CD4-positive, CD25-positive, alpha-beta regulatory T cell (primary cell): ENCODE data around the gene STK36. TPM values are rescaled to one million over a fixed set of nuclear protein-coding genes. Genes with fewer than 3 reads are reported as not detected.
A peak's percentile ranks its signal among the peaks of the same experiment; 100 is the strongest.

Experiments used
- ATAC-seq, 2 donors: fragments of 150-1000 bp; cut with Tn5 transposase; one replicate each; pipeline ENCODE4 v1.10.0; 2021; ENCODE audit warnings: low read depth in 2 of 2, moderate number of reproducible peaks in 2 of 2, moderate library complexity in 1 of 2
- DNase-seq, 3 donors: peaks; one replicate each; pipeline versions ENCODE4 v3.0.0 to v3.0.0-alpha.2; 2012 to 2022; ENCODE audit warnings: mixed read lengths in 1 of 3
- H3K27ac ChIP-seq: one replicate; pipeline ENCODE4 v1.7.0; 2013; ENCODE audit warnings: mild to moderate bottlenecking, low read length; ENCODE audit not compliant: insufficient read depth, poor library complexity, severe bottlenecking
- H3K27me3 ChIP-seq: one replicate; pipeline ENCODE4 v1.7.0; 2013; ENCODE audit warnings: low read length; ENCODE audit not compliant: control insufficient read depth, insufficient read depth
- H3K36me3 ChIP-seq: one replicate; pipeline ENCODE4 v1.7.0; 2013; ENCODE audit warnings: mild to moderate bottlenecking, low read length, moderate library complexity; ENCODE audit not compliant: control insufficient read depth, insufficient read depth
- H3K4me1 ChIP-seq: 2 replicates; pipeline ENCODE4 v1.7.0; 2013; ENCODE audit warnings: mild to moderate bottlenecking, low read length; ENCODE audit not compliant: insufficient read depth, control insufficient read depth, poor library complexity, severe bottlenecking
- H3K4me3 ChIP-seq: one replicate; pipeline ENCODE4 v1.7.0; 2013; ENCODE audit warnings: low read depth, mild to moderate bottlenecking, low read length, moderate library complexity
- H3K9me3 ChIP-seq, 2 experiments: 1 replicate in 1 of 2; 2 replicates in 1 of 2; pipeline ENCODE4 v1.7.0; 2013; ENCODE audit warnings: low read length in 2 of 2, mild to moderate bottlenecking in 1 of 2, moderate library complexity in 1 of 2; ENCODE audit not compliant: control insufficient read depth in 2 of 2
- H3K27ac Mint-ChIP-seq, 3 donors: one replicate each; pipeline ENCODE4 v1.8.0; 2020 to 2022; ENCODE audit warnings: mild to moderate bottlenecking in 3 of 3, mixed read lengths in 3 of 3, moderate library complexity in 2 of 3
- H3K27me3 Mint-ChIP-seq: one replicate; pipeline ENCODE4 v1.8.0; 2022; ENCODE audit warnings: mild to moderate bottlenecking, mixed read lengths
- H3K36me3 Mint-ChIP-seq: one replicate; pipeline ENCODE4 v1.8.0; 2020; ENCODE audit warnings: mixed read lengths
- H3K4me1 Mint-ChIP-seq, 4 donors: one replicate each; pipeline ENCODE4 v1.8.0; 2020 to 2022; ENCODE audit warnings: mixed read lengths in 4 of 4, mild to moderate bottlenecking in 1 of 4
- H3K4me3 Mint-ChIP-seq, 4 donors: one replicate each; pipeline ENCODE4 v1.8.0; 2020 to 2022; ENCODE audit warnings: mild to moderate bottlenecking in 4 of 4, mixed read lengths in 4 of 4, moderate library complexity in 3 of 4
- H3K9me3 Mint-ChIP-seq, 7 donors: one replicate each; pipeline ENCODE4 v1.8.0; 2020 to 2022; ENCODE audit warnings: mixed read lengths in 7 of 7, mild to moderate bottlenecking in 3 of 7, moderate library complexity in 2 of 7
- polyA plus RNA-seq, 4 donors: library from polyadenylated mRNA; unstranded; fragments of 300-500 nt; fragmentation: Illumina TruSeq; gene quantifications; one replicate each; pipeline ENCODE4 v1.2.3, GENCODE V29; 2021
- total RNA-seq: library from RNA; stranded (reverse); gene quantifications from one replicate; pipeline ENCODE4 v1.2.3, GENCODE V29; 2022

The STK36 gene
- total and polyA plus RNA-seq, 5 donors from 2014 or later = 1.8 to 10.5 (median 2.7) TPM

DNA sequence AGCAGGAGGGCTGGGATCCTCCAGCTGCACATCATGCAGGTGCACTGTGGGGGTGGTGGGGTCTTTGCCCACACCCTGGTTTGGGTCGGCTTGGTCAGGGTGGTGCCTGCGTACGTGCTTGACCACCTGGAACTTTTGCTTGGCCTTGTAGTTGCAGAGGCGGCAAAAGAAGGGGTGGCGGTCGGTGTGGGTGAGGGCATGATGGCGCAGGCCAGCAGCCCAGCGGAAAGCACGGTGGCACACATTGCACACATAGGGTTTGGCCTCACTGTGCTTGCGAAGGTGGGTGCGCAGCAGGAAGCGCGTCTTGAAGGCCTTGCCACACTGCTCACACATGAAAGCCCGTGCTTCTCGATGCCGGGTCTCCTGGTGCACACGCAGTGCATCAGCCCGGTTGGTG, 33.5 kb upstream of the STK36 start:
- Mint-ChIP-seq H3K27me3 (no peaks in the 10 kb centered on the region), H3K36me3 (peaks cover 36% of the 10 kb centered on the region), H3K4me1 (peaks cover 0 to 5% (median 0%) of the 10 kb centered on the region in 4 donors), H3K9me3 (no peaks in the 10 kb centered on the region), H3K27ac (peak overlapping the region in 1 of 3 donors; percentile 6), H3K4me3 (no peak overlapping the region)
- Histone ChIP-seq H3K9me3 (no peaks in the 10 kb centered on the region), H3K4me3 (no peak overlapping the region), H3K36me3 (peaks cover 81% of the 10 kb centered on the region), H3K4me1 (no peaks in the 10 kb centered on the region), H3K27me3 (no peaks in the 10 kb centered on the region), H3K27ac (no peak overlapping the region)
- no peak for DNase-seq
- no peak for ATAC-seq

DNA sequence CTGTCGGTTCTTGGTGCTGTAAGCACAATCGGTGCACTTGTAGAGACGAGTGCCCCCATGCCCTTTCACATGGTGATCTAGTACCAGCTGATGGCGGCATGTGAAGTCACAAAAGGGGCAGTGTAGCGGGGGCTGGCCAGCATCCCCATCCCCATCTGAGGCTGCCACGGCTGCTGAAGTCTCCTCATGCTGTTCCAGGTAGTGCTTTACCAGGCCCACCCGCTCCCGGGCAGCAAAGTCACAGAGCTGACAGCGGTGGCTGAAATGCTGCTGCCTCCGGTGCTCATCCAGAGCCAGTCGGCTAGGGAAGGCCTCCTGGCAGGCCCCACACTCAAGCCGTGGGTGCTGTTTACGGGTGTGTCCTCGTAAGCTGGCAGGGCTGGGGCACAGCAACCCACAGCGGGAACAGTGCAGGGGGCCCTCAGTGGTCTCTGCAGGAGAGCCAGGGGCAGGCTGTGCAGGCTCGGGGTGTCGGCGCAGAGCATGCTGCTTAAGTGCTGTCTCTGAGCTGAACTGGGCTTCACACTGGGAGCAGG, 29.7 kb upstream of the STK36 start:
- Histone ChIP-seq H3K9me3 (no peaks in the 10 kb centered on the region), H3K4me1 (no peaks in the 10 kb centered on the region), H3K36me3 (peaks cover 82% of the 10 kb centered on the region), H3K4me3 (no peak overlapping the region), H3K27me3 (no peaks in the 10 kb centered on the region), H3K27ac (no peak overlapping the region)
- ATAC-seq = no peak
- H3K4me1 Mint-ChIP-seq = peaks cover 0 to 5% (median 0%) of the 10 kb centered on the region in 4 donors
- no peak overlapping the region for H3K4me3 Mint-ChIP-seq
- no peaks in the 10 kb centered on the region for H3K9me3 Mint-ChIP-seq
- H3K27ac Mint-ChIP-seq = no peak overlapping the region
- no peak for DNase-seq
- H3K27me3 Mint-ChIP-seq = no peaks in the 10 kb centered on the region
- peaks cover 24% of the 10 kb centered on the region for H3K36me3 Mint-ChIP-seq

DNA sequence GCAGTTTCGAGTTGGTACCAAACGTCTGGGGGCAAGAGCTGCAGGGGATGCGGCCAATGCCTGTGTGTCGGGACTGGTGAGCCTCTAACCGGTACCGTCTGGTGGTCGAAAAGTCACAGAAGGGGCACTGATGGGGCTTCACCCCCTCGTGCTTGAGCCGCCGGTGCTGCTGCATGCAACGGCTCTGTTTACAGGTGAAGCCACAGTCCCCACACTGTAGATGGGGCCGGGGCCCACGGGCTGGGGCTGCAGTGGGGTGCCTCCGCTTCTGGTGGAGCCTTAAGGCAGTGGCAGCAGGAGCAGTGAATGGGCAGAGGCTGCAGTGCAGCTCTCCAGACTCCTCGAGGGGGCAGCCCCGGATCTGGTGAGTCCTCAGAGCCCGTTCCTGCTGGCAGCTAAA, 29.1 kb upstream of the STK36 start:
- Histone ChIP-seq H3K27me3 (no peaks in the 10 kb centered on the region), H3K4me1 (no peaks in the 10 kb centered on the region), H3K27ac (no peak overlapping the region), H3K36me3 (peaks cover 78% of the 10 kb centered on the region), H3K4me3 (no peak overlapping the region), H3K9me3 (no peaks in the 10 kb centered on the region)
- ATAC-seq = no peak
- Mint-ChIP-seq H3K27ac (no peak overlapping the region), H3K4me3 (no peak overlapping the region), H3K36me3 (peaks cover 25% of the 10 kb centered on the region), H3K27me3 (no peaks in the 10 kb centered on the region), H3K4me1 (peaks cover 0 to 8% (median 3%) of the 10 kb centered on the region in 4 donors), H3K9me3 (no peaks in the 10 kb centered on the region)
- DNase-seq = no peak

DNA sequence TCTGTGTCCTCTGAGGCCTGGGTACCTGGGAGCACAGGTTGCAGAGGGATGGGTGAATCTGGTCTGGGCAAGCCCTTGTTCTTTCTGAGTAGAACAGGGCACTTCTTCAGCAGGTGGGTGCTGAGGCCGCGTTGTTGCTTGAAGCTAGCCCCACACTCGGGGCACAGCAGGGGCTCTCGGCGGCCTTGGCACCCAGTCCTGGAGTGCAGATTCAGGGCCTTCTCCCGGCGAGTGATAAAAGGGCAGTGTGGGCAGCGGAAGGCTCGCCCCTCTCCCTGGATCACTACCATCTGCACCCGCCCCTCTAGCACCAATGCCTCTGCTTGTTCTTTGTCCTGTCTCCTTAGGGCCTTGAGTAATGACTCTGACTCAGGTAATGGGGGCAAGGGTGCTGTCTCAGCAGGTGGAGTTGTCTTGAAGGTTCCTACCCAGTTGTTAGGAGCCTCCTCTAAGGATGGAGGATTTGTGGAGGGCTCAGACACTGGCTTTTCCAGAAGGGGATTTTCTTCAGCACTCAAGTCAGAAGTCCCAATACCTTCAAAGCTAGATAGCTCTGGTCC, 28.1 kb upstream of the STK36 start:
- Mint-ChIP-seq H3K27me3 (no peaks in the 10 kb centered on the region), H3K4me1 (peaks cover 7 to 15% (median 12%) of the 10 kb centered on the region in 4 donors), H3K9me3 (no peaks in the 10 kb centered on the region), H3K27ac (peak overlapping the region in 1 of 3 donors; percentile 46), H3K36me3 (peaks cover 35% of the 10 kb centered on the region), H3K4me3 (no peak overlapping the region)
- Histone ChIP-seq H3K27ac (no peak overlapping the region), H3K36me3 (peaks cover 78% of the 10 kb centered on the region), H3K9me3 (no peaks in the 10 kb centered on the region), H3K27me3 (no peaks in the 10 kb centered on the region), H3K4me3 (no peak overlapping the region), H3K4me1 (no peaks in the 10 kb centered on the region)
- DNase-seq = no peak
- no peak for ATAC-seq

DNA sequence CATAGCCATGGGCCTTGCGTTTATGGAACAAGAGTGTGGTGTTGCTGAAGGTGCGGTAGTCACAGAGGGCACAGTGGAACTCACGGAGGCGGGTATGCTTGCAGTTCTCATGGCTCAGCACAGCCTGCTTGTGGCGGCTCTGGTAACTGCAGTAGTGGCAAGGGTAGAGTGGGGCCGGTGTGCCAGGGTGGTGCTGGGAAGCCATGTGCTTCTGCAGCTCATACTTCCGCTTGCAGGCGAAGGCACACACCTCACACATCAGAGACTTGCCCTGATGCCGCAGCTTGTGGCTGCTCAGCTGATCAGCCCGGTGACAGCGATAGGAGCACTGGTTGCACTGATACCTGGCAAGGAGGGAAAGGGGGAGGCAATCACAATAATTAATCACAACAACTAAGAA, 27.2 kb upstream of the STK36 start:
- Histone ChIP-seq H3K27ac (no peak overlapping the region), H3K27me3 (no peaks in the 10 kb centered on the region), H3K9me3 (no peaks in the 10 kb centered on the region), H3K36me3 (peaks cover 81% of the 10 kb centered on the region), H3K4me1 (no peaks in the 10 kb centered on the region), H3K4me3 (no peak overlapping the region)
- Mint-ChIP-seq H3K27me3 (no peaks in the 10 kb centered on the region), H3K4me1 (peaks cover 7 to 16% (median 12%) of the 10 kb centered on the region in 4 donors), H3K27ac (peak overlapping the region in 1 of 3 donors; percentile 63), H3K9me3 (no peaks in the 10 kb centered on the region), H3K4me3 (no peak overlapping the region), H3K36me3 (peaks cover 31% of the 10 kb centered on the region)
- no peak for DNase-seq
- no peak for ATAC-seq

DNA sequence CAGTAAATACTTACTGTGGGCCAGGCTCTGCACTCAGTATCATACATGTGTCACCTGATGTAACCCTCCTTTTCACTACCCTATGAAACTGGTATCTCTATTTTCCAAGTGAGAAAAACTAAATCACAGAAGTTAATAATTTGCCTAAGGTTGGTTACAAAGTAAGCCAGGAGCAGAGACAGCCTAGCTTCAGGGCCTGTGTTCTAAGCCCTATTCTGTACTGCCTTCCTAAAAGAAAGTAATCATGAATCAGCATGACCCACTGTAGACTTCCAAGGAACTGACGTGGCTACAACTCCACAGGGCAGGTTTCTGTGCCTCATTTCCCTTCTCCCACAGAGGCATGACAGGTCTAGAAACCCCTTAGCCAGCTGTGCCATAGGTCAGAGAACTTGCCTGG, 26.8 kb upstream of the STK36 start:
- Mint-ChIP-seq H3K27ac (peak overlapping the region in 1 of 3 donors; percentile 63), H3K36me3 (peaks cover 34% of the 10 kb centered on the region), H3K4me1 (peaks cover 7 to 16% (median 12%) of the 10 kb centered on the region in 4 donors), H3K4me3 (no peak overlapping the region), H3K27me3 (no peaks in the 10 kb centered on the region), H3K9me3 (no peaks in the 10 kb centered on the region)
- no peaks in the 10 kb centered on the region for H3K27me3 ChIP-seq
- no peak overlapping the region for H3K27ac ChIP-seq
- H3K4me3 ChIP-seq = no peak overlapping the region
- H3K4me1 ChIP-seq = no peaks in the 10 kb centered on the region
- no peak for DNase-seq
- peaks cover 83% of the 10 kb centered on the region for H3K36me3 ChIP-seq
- H3K9me3 ChIP-seq = no peaks in the 10 kb centered on the region
- no peak for ATAC-seq

DNA sequence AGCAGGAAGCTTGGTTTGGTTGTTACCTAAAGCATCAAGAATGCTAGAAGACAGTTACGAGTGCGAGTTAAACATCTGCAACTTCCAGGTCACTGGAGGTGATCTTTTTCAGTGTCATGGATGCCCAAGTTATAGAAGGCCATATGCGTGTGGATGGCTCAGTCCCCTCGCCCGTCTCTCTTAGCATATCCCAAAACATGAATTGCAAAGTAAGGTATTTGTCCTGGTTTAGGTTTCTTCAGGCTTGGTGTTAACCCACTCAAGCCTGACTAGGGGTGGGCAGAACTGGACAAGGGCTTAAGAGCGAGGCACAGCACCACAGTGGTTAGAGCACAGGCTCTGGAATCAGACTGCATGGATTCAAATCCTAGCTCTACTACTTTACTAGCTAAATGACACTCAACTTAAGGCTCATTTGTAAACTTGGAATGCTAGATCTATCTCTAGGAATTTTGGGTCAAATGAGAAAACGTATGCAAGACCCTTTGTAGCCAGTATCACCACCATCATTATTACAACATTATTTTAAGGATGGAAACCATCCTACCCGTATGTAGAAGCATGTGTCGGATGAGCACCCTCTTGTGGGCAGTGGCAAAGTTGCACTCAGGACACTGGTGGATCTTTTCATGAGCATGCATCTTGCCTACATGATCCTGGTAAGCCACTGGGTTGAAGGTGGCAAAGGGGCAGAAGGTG, 23.6 kb upstream of the STK36 start:
- Histone ChIP-seq H3K27ac (no peak overlapping the region), H3K27me3 (no peaks in the 10 kb centered on the region), H3K4me1 (no peaks in the 10 kb centered on the region), H3K36me3 (peaks cover 82% of the 10 kb centered on the region), H3K9me3 (no peaks in the 10 kb centered on the region), H3K4me3 (no peak overlapping the region)
- DNase-seq (peak; percentile 19 to 75 (median 56)), ATAC-seq (peak; percentile 61 to 62)
- Mint-ChIP-seq H3K9me3 (no peaks in the 10 kb centered on the region), H3K4me1 (peaks cover 7 to 19% (median 13%) of the 10 kb centered on the region in 4 donors), H3K4me3 (peak overlapping the region in 2 of 4 donors; percentile 17 to 64), H3K27me3 (no peaks in the 10 kb centered on the region), H3K36me3 (peaks cover 47% of the 10 kb centered on the region), H3K27ac (peak overlapping the region in 2 of 3 donors; percentile 44 to 59)

DNA sequence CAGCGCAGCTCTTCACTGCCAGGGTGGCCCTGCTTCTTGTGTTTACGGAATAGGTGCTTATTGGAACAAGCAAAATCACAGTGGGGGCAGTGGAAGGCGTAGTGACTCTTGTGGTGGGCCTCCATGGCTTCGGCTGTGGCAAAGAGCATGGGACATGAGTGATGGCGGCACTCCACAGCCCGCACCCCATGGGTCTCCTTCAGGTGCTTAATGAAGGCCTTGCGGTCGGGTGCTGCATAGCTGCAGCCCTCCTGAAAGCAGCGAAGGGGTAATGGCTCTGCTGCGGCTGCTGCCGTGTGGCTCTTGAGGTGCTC, 23.1 kb upstream of the STK36 start:
- H3K27me3 ChIP-seq = no peaks in the 10 kb centered on the region
- Mint-ChIP-seq H3K27ac (no peak overlapping the region), H3K36me3 (peaks cover 47% of the 10 kb centered on the region), H3K4me3 (peak overlapping the region in 1 of 4 donors; percentile 17), H3K9me3 (no peaks in the 10 kb centered on the region), H3K27me3 (no peaks in the 10 kb centered on the region), H3K4me1 (peaks cover 7 to 19% (median 13%) of the 10 kb centered on the region in 4 donors)
- H3K27ac ChIP-seq = no peak overlapping the region
- DNase-seq = no peak
- H3K36me3 ChIP-seq = peaks cover 81% of the 10 kb centered on the region
- peak in 1 of 2 donors; percentile 14 for ATAC-seq
- H3K4me3 ChIP-seq = no peak overlapping the region
- no peaks in the 10 kb centered on the region for H3K4me1 ChIP-seq
- no peaks in the 10 kb centered on the region for H3K9me3 ChIP-seq
